ENCODE results near the gene SND1. TPM values are rescaled to one million over a fixed set of nuclear protein-coding genes. Genes with fewer than 3 reads are reported as not detected.

The SND1 gene
- total and polyA plus RNA-seq, 12 donors = 58.9 to 266 (median 132) TPM

DNA sequence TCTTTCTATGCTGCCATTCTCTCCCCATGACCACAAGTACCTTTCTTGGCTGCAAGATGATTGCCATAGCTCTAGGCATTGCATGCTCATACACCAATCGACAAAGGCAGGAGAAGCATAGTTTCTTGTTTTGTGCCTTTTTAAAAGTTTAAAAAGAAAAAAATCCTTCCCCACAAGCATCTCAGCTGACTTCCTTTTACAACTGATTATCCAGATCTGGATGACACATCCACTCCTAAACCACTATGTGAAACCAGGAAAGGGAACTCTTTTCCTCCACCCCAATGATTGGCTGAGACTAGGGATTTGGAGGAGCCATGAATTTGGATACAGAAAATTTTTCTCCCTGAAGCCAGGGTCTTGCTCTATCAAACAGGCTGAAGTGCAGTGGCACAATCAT, 393.8 kb downstream of the SND1 start:
- Histone ChIP-seq H3K36me3 (replicated peaks in 1 of 2) (no peaks in the 10 kb centered on the region), H3K27me3 (no peaks in the 10 kb centered on the region), H3K4me1 (replicated peaks in 1 of 2) (peaks cover 6 to 7% of the 10 kb centered on the region in 2 donors), H3K9me3 (replicated peaks in 1 of 3) (no peaks in the 10 kb centered on the region), H3K27ac (no peak overlapping the region), H3K4me3 (no peak overlapping the region)
- no peak for DNase-seq
- intact Hi-C loops (cut with DNase I) = no loop called here
- WGBS, 4 donors = 72 to 86% (median 82%) methylated on average over 1 of the region's 1 CpG
- no peak for TF ChIP-seq POLR2A (IDR thresholded peaks at IDR 0.05)
- TF ChIP-seq CTCF (IDR thresholded peaks at IDR 0.05) = no peak

GRCh38 chr7:128052404-128052803, 400.4 kb downstream of the SND1 start:
- intact Hi-C loops (cut with DNase I) = no loop called here
- WGBS, 4 donors = 93 to 96% (median 93%) methylated on average over 5 to 9 of the region's 9 CpGs
- peaks cover 0 to 6% of the 10 kb centered on the region in 2 donors for H3K4me1 ChIP-seq (replicated peaks in 1 of 2)
- no peak overlapping the region for H3K27ac ChIP-seq
- no peaks in the 10 kb centered on the region for H3K9me3 ChIP-seq (replicated peaks in 1 of 3)
- no peaks in the 10 kb centered on the region for H3K27me3 ChIP-seq
- H3K4me3 ChIP-seq = no peak overlapping the region
- no peak for DNase-seq
- TF ChIP-seq POLR2A (IDR thresholded peaks at IDR 0.05) (no peak), CTCF (IDR thresholded peaks at IDR 0.05) (no peak)
- no peaks in the 10 kb centered on the region for H3K36me3 ChIP-seq (replicated peaks in 1 of 2)

DNA sequence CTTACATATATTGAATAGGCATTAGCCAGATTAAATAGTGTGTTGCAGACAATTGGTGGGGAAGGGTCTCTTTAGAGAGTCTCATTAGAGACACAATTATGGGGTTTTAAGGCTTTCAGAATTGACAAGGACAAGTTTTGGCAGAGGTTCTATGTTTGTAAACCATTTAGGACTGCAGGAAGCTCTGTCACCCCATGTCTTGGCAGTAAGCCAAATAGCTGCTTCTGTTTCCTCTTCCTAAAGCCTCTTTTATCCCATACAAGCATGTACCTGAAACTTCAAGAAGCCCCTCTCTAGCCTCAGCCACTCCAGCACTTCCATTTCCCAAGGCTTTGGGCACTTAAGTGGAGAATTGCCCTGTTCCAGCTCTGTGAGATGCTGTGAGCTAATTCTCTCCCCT, 401.0 kb downstream of the SND1 start:
- Histone ChIP-seq H3K27me3 (no peaks in the 10 kb centered on the region), H3K4me1 (replicated peaks in 1 of 2) (peaks cover 0 to 6% of the 10 kb centered on the region in 2 donors), H3K27ac (no peak overlapping the region), H3K9me3 (replicated peaks in 1 of 3) (no peaks in the 10 kb centered on the region), H3K36me3 (replicated peaks in 1 of 2) (no peaks in the 10 kb centered on the region), H3K4me3 (no peak overlapping the region)
- TF ChIP-seq CTCF (IDR thresholded peaks at IDR 0.05) = no peak
- TF ChIP-seq POLR2A (IDR thresholded peaks at IDR 0.05) = no peak
- intact Hi-C loops (cut with DNase I) = no loop called here
- no peak for DNase-seq

GRCh38 chr7:128053991-128054390, 402.0 kb downstream of the SND1 start:
- intact Hi-C loops (cut with DNase I) = no loop called here
- Histone ChIP-seq H3K27me3 (no peaks in the 10 kb centered on the region), H3K27ac (no peak overlapping the region), H3K9me3 (replicated peaks in 1 of 3) (no peaks in the 10 kb centered on the region), H3K4me1 (replicated peaks in 1 of 2) (peaks cover 0 to 6% of the 10 kb centered on the region in 2 donors), H3K4me3 (no peak overlapping the region), H3K36me3 (replicated peaks in 1 of 2) (no peaks in the 10 kb centered on the region)
- 96 to 100% (median 97%) methylated on average over 4 to 5 of the region's 5 CpGs for WGBS, 4 donors
- no peak for TF ChIP-seq CTCF (IDR thresholded peaks at IDR 0.05)
- no peak for TF ChIP-seq POLR2A (IDR thresholded peaks at IDR 0.05)
- DNase-seq = no peak
